Measurements from ENCODE around the gene ATRAID.

- TF ChIP-seq CTCF (IDR thresholded peaks at IDR 0.05) = no peak
- no peak for TF ChIP-seq POLR2A (IDR thresholded peaks at IDR 0.05)
Observed at GRCh38 chr2:27255187-27255586, 43.3 kb downstream of the ATRAID start.
